AG09319 (cell line): ENCODE results near the gene PADI1.
A peak's percentile ranks its signal among the peaks of the same experiment; 100 is the strongest.

Source experiments
- DNase-seq: peaks from one replicate; pipeline ENCODE4 v3.0.0-alpha.2; 2010; ENCODE audit warnings: low read depth; ENCODE audit errors: extremely low read depth
- CTCF ChIP-seq: IDR thresholded peaks from 2 replicates; pipeline ENCODE4 v1.5.1; 2011; ENCODE audit warnings: low read depth, mild to moderate bottlenecking, inconsistent platforms, low read length, moderate library complexity

The PADI1 gene

GRCh38 chr1:17251701-17252376 is 46.9 kb downstream of the PADI1 start:
- no peak for DNase-seq
- TF ChIP-seq CTCF = no peak

- TF ChIP-seq CTCF = no peak
- DNase-seq = no peak
These were observed 50.4 kb downstream of the PADI1 start for GRCh38 chr1:17255336-17255735.

- no peak for TF ChIP-seq CTCF
These were observed 53.3 kb downstream of the PADI1 start for GRCh38 chr1:17258116-17258757.

GRCh38 chr1:17258758-17259130 is 53.8 kb downstream of the PADI1 start:
- DNase-seq = no peak
- TF ChIP-seq CTCF = no peak

More at GRCh38 chr1:17258116-17258757, 53.3 kb downstream of the PADI1 start:
- peak; percentile 59 for DNase-seq

GRCh38 chr1:17259233-17259873 is 54.4 kb downstream of the PADI1 start:
- no peak for DNase-seq
- TF ChIP-seq CTCF = no peak

- no peak for DNase-seq
- no peak for TF ChIP-seq CTCF
These were observed 55.3 kb downstream of the PADI1 start for GRCh38 chr1:17260264-17260663.

- TF ChIP-seq CTCF = no peak
- DNase-seq = no peak
These were observed 55.8 kb downstream of the PADI1 start for GRCh38 chr1:17260738-17261137.
